Measurements from ENCODE around the gene POLR3H.

Gene POLR3H

GRCh38 chr22:41478473-41478872 lies 65.8 kb downstream of the POLR3H start:
- TF ChIP-seq, protein P1, sequence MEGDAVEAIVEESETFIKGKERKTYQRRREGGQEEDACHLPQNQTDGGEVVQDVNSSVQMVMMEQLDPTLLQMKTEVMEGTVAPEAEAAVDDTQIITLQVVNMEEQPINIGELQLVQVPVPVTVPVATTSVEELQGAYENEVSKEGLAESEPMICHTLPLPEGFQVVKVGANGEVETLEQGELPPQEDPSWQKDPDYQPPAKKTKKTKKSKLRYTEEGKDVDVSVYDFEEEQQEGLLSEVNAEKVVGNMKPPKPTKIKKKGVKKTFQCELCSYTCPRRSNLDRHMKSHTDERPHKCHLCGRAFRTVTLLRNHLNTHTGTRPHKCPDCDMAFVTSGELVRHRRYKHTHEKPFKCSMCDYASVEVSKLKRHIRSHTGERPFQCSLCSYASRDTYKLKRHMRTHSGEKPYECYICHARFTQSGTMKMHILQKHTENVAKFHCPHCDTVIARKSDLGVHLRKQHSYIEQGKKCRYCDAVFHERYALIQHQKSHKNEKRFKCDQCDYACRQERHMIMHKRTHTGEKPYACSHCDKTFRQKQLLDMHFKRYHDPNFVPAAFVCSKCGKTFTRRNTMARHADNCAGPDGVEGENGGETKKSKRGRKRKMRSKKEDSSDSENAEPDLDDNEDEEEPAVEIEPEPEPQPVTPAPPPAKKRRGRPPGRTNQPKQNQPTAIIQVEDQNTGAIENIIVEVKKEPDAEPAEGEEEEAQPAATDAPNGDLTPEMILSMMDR (IDR thresholded peaks at IDR 0.05; ENCODE audit: control insufficient read depth, insufficient read depth, low read depth, low read length, missing control alignments): no peak
- no peak overlapping the region for H3K4me3 ChIP-seq (ENCODE audit: control insufficient read depth, low read depth, low read length)
- DNase-seq (ENCODE audit: low read depth): no peak
